H1 (cell line): ENCODE data around the gene KLHL3. TPM values are rescaled to one million over a fixed set of nuclear protein-coding genes. Genes with fewer than 3 reads are reported as not detected.

Experiments used
- CEBPB ChIP-seq: IDR thresholded peaks from 2 replicates; pipeline ENCODE4 v1.6.1; 2012; ENCODE audit warnings: low read depth, low read length
- CHD7 ChIP-seq: fragments of 300-600 bp; sonication (generic); IDR thresholded peaks from 2 replicates; pipeline ENCODE4 v1.7.1; 2012; ENCODE audit warnings: low read length, moderate library complexity, mild to moderate bottlenecking, inconsistent platforms; ENCODE audit not compliant: insufficient replicate concordance
- JUND ChIP-seq: IDR thresholded peaks from 2 replicates; pipeline ENCODE4 v1.6.1; 2011; ENCODE audit warnings: mild to moderate bottlenecking, improper control_type of control experiment, low read length
- PHF8 ChIP-seq: fragments of 200-600 bp; sonication (generic); conservative IDR thresholded peaks from 2 replicates; pipeline ENCODE4 v1.7.1; 2012; ENCODE audit warnings: low read depth, mild to moderate bottlenecking, inconsistent platforms, low read length, moderate library complexity
- SIX5 ChIP-seq: IDR thresholded peaks from 2 replicates; pipeline ENCODE4 v1.6.1; 2011; ENCODE audit warnings: mild to moderate bottlenecking, low read depth, low read length
- polyA plus RNA-seq, 7 experiments: library from polyadenylated mRNA; depleted of rRNA in 3 of 7; stranded (reverse) in 5 of 7; unstranded in 2 of 7; fragments of >200 nt in 5 of 7; fragments of 200-250 nt in 2 of 7; gene quantifications; 1 replicate in 5 of 7; 2 replicates in 1 of 7; 4 replicates in 1 of 7; pipeline versions ENCODE4 v1.2.1 to v1.2.3, GENCODE V29; 2011 to 2013; ENCODE audit warnings: missing spikeins in 2 of 7, mixed read lengths in 2 of 7
- total RNA-seq: library from RNA; stranded (reverse); fragmentation: NEBNext Ultra II Directional; extraction: Animal tissue kit (Norgen Biotek cat#: 25700); gene quantifications from 2 replicates; pipeline ENCODE4 v1.2.1, GENCODE V29; 2021

KLHL3 gene
- total and polyA plus RNA-seq, 2 of the 8 experiments (the other 6 are each of a cell fraction or from before 2014, with no cell fraction given) = 7.4 to 13.7 TPM

- TF ChIP-seq SIX5 (no peak), PHF8 (no peak), CEBPB (no peak), CHD7 (no peak), JUND (no peak)
These were observed 129.5 kb downstream of the KLHL3 start (continued) for GRCh38 chr5:137606401-137606800.
